ENCODE data around the gene ADAMTS8. TPM values are rescaled to one million over a fixed set of nuclear protein-coding genes. Genes with fewer than 3 reads are reported as not detected.

ADAMTS8 gene
- total and polyA plus RNA-seq, 10 of the 15 experiments (the other 5 are each of a cell fraction or from before 2014, with no cell fraction given): not detected

DNA sequence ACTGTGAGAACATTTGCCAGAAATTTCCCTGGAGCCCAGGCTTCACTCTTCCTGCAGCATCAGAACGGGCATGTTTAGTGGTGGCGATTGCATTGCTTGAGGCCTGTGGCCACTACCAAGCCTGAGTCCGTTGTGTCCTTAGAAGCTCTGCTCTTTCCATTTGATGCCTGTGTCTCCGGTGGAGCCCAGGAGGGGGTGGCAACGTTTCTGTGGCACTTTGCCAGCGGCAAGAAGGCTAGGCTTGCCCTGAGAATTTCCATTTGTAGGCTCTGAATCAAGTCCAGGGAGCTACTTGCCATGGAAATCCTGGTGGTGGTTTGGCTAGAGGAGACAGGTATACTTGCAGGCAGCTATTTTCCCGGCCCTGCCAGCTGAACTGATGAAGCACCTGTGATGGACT, 47.1 kb downstream of the ADAMTS8 start:
- TF ChIP-seq JUNB (IDR thresholded peaks at IDR 0.05) (no peak), IRF4 (IDR thresholded peaks at IDR 0.05; ENCODE audit: low read depth, low read length) (no peak), TCF3 (IDR thresholded peaks at IDR 0.05; ENCODE audit: borderline replicate concordance, insufficient read depth, low read depth, low read length) (no peak), ZBTB33 (IDR thresholded peaks at IDR 0.05) (no peak)
- TF ChIP-seq, protein P1, sequence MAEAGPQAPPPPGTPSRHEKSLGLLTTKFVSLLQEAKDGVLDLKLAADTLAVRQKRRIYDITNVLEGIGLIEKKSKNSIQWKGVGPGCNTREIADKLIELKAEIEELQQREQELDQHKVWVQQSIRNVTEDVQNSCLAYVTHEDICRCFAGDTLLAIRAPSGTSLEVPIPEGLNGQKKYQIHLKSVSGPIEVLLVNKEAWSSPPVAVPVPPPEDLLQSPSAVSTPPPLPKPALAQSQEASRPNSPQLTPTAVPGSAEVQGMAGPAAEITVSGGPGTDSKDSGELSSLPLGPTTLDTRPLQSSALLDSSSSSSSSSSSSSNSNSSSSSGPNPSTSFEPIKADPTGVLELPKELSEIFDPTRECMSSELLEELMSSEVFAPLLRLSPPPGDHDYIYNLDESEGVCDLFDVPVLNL (IDR thresholded peaks at IDR 0.05; ENCODE audit: low read depth, low read length): no peak
- Histone ChIP-seq H4K20me1 (ENCODE audit: control insufficient read depth, insufficient read depth) (no peaks in the 10 kb centered on the region), H3K27me3 (replicated peaks in 1 of 2; ENCODE audit: control insufficient read depth in 2 of 2, insufficient read depth in 2 of 2, low read length in 1 of 2) (no peaks in the 10 kb centered on the region; a peak in 2 of 4 replicates), H3K36me3 (ENCODE audit: control insufficient read depth in 2 of 2, insufficient read depth in 2 of 2, low read length in 1 of 2) (no peaks in the 10 kb centered on the region), H3K4me3 (no peak overlapping the region), H3K79me2 (ENCODE audit: control insufficient read depth, insufficient read depth, low read length) (no peaks in the 10 kb centered on the region), H3K9me3 (replicated peaks; ENCODE audit: control insufficient read depth, insufficient read depth, low read length) (no peaks in the 10 kb centered on the region), H2AFZ (ENCODE audit: control insufficient read depth, low read depth, low read length) (no peak overlapping the region), H3K4me2 (ENCODE audit: control insufficient read depth, insufficient read depth) (no peak overlapping the region), H3K4me1 (ENCODE audit: control insufficient read depth, insufficient read depth, low read length) (no peaks in the 10 kb centered on the region), H3K9ac (ENCODE audit: control insufficient read depth, insufficient read depth, low read length) (no peak overlapping the region), H3K27ac (ENCODE audit: control insufficient read depth, insufficient read depth) (no peak overlapping the region)
- ChIA-PET CTCF (no interaction called here), POLR2A (no interaction called here), SMC1A (ENCODE audit: uncharacterized antibody, unreplicated experiment) (no interaction called here), RAD21 (ENCODE audit: unreplicated experiment) (no interaction called here)
- no TSS peak for BruUV-seq (replicated peaks)
- in situ Hi-C loops (cut with MboI) (no loop called here), intact Hi-C loops (cut with micrococcal nuclease; ENCODE audit: unreplicated experiment) (no loop called here)
- WGBS (ENCODE audit: insufficient coverage, insufficient replicate concordance, low lambda C conversion rate, missing lambda C conversion rate): 27% methylated on average over 7 of the region's 7 CpGs
- no peak for ATAC-seq
- FAIRE-seq: no peak
- DNase-seq (ENCODE audit: low read depth, low spot score): no peak

GRCh38 chr11:130380778-130381177, 47.6 kb downstream of the ADAMTS8 start:
- no peaks in the 10 kb centered on the region; a peak in 2 of 4 replicates for H3K27me3 ChIP-seq (replicated peaks in 1 of 2; ENCODE audit: control insufficient read depth in 2 of 2, insufficient read depth in 2 of 2, low read length in 1 of 2)
- H3K79me2 ChIP-seq (ENCODE audit: control insufficient read depth, insufficient read depth, low read length): no peaks in the 10 kb centered on the region
- SMC1A ChIA-PET (ENCODE audit: uncharacterized antibody, unreplicated experiment): no interaction called here
- 11% methylated on average over 5 of the region's 5 CpGs for WGBS (ENCODE audit: insufficient coverage, insufficient replicate concordance, low lambda C conversion rate, missing lambda C conversion rate)
- H3K4me3 ChIP-seq: no peak overlapping the region
- DNase-seq (ENCODE audit: low read depth, low spot score): no peak
- intact Hi-C loops (cut with micrococcal nuclease; ENCODE audit: unreplicated experiment) (no loop called here), in situ Hi-C loops (cut with MboI) (no loop called here)
- no peak overlapping the region for H3K4me2 ChIP-seq (ENCODE audit: control insufficient read depth, insufficient read depth)
- H3K9ac ChIP-seq (ENCODE audit: control insufficient read depth, insufficient read depth, low read length): no peak overlapping the region
- FAIRE-seq: no peak
- RAD21 ChIA-PET (ENCODE audit: unreplicated experiment): no interaction called here
- no peaks in the 10 kb centered on the region for H3K9me3 ChIP-seq (replicated peaks; ENCODE audit: control insufficient read depth, insufficient read depth, low read length)
- no peak overlapping the region for H2AFZ ChIP-seq (ENCODE audit: control insufficient read depth, low read depth, low read length)
- H3K4me1 ChIP-seq (ENCODE audit: control insufficient read depth, insufficient read depth, low read length): no peaks in the 10 kb centered on the region
- no peak for ATAC-seq
- H3K36me3 ChIP-seq (ENCODE audit: control insufficient read depth in 2 of 2, insufficient read depth in 2 of 2, low read length in 1 of 2): no peaks in the 10 kb centered on the region
- POLR2A ChIA-PET: no interaction called here
- no peak overlapping the region for H3K27ac ChIP-seq (ENCODE audit: control insufficient read depth, insufficient read depth)
- no TSS peak for BruUV-seq (replicated peaks)
- H4K20me1 ChIP-seq (ENCODE audit: control insufficient read depth, insufficient read depth): no peaks in the 10 kb centered on the region
- CTCF ChIA-PET: no interaction called here
- TF ChIP-seq ZBTB40 (IDR thresholded peaks at IDR 0.05; ENCODE audit: borderline replicate concordance) (no peak), ZBTB33 (IDR thresholded peaks at IDR 0.05) (no peak), NFYA (IDR thresholded peaks at IDR 0.05; ENCODE audit: borderline replicate concordance, low read depth, low read length) (no peak)
